DOHH2 (cell line): ENCODE data around the gene DHX30.

Source experiments
- H3F3A ChIP-seq: fragments of 200-600 bp; sonication (generic), shearing (Covaris generic); 2 replicates; pipeline ENCODE4 v1.6.0; 2016; ENCODE audit warnings: antibody characterized with exemption, mild to moderate bottlenecking; ENCODE audit not compliant: control insufficient read depth, insufficient read depth
- H3K27ac ChIP-seq: fragments of 200-600 bp; sonication (generic); 2 replicates; pipeline ENCODE4 v1.5.1; 2014; ENCODE audit warnings: low read depth, mild to moderate bottlenecking, low read length, moderate library complexity
- H3K27me3 ChIP-seq: fragments of 200-600 bp; sonication (generic); 2 replicates; pipeline ENCODE4 v1.6.1; 2014; ENCODE audit warnings: mild to moderate bottlenecking, low read length, mixed read lengths; ENCODE audit not compliant: control insufficient read depth
- H3K36me3 ChIP-seq: fragments of 200-600 bp; sonication (generic); 2 replicates; pipeline ENCODE4 v1.6.1; 2014; ENCODE audit warnings: mild to moderate bottlenecking, low read length, moderate library complexity, mixed read lengths; ENCODE audit not compliant: control insufficient read depth
- H3K4me1 ChIP-seq: fragments of 200-600 bp; sonication (generic); 2 replicates; pipeline ENCODE4 v1.6.1; 2014; ENCODE audit warnings: mild to moderate bottlenecking, low read length, mixed read lengths; ENCODE audit not compliant: control insufficient read depth
- H3K4me2 ChIP-seq: fragments of 200-600 bp; sonication (generic); 2 replicates; pipeline ENCODE4 v1.6.0; 2014; ENCODE audit warnings: mild to moderate bottlenecking, low read length, moderate library complexity
- H3K4me3 ChIP-seq: fragments of 200-600 bp; sonication (generic); 2 replicates; pipeline ENCODE4 v1.5.1; 2014; ENCODE audit warnings: mild to moderate bottlenecking, low read length, mixed read lengths
- H3K79me2 ChIP-seq: fragments of 200-600 bp; sonication (generic); 2 replicates; pipeline ENCODE4 v1.6.1; 2014; ENCODE audit warnings: mild to moderate bottlenecking, low read length, mixed read lengths; ENCODE audit not compliant: control insufficient read depth
- H3K9me2 ChIP-seq: fragments of 200-600 bp; sonication (generic); replicated peaks from 2 replicates; pipeline ENCODE4 v1.6.1; 2014; ENCODE audit warnings: mild to moderate bottlenecking, low read length, mixed read lengths; ENCODE audit not compliant: control insufficient read depth
- H3K9me3 ChIP-seq: fragments of 200-600 bp; sonication (generic); 2 replicates; pipeline ENCODE4 v1.6.1; 2014; ENCODE audit warnings: antibody characterized with exemption, low read length, mixed read lengths; ENCODE audit not compliant: control insufficient read depth, insufficient read depth
- H4K20me1 ChIP-seq: fragments of 200-600 bp; sonication (generic); 2 replicates; pipeline ENCODE4 v1.6.0; 2014; ENCODE audit warnings: low read depth, mild to moderate bottlenecking, antibody characterized with exemption, low read length, moderate library complexity; ENCODE audit not compliant: control insufficient read depth, insufficient read depth
- EZH2phosphoT487 ChIP-seq: fragments of 200-600 bp; sonication (generic); IDR thresholded peaks from 2 replicates; pipeline ENCODE4 v1.6.1; 2017; ENCODE audit warnings: borderline replicate concordance, mild to moderate bottlenecking, antibody characterized with exemption, low read length, moderate library complexity, mixed read lengths
- TF ChIP-seq, protein P1 (sequence below): fragments of 200-600 bp; sonication (generic); IDR thresholded peaks from one replicate; pipeline ENCODE4 v1.5.1; 2014; ENCODE audit warnings: antibody characterized with exemption, mild to moderate bottlenecking, low read depth, low read length; ENCODE audit not compliant: poor library complexity, severe bottlenecking

DHX30 gene

GRCh38 chr3:47855461-47856383 lies 52.8 kb downstream of the DHX30 start:
- Histone ChIP-seq H3K36me3 (peaks cover 18% of the 10 kb centered on the region), H3F3A (peaks cover 5% of the 10 kb centered on the region; the same call in 1 of the 2 replicates), H3K9me2 (no peaks in the 10 kb centered on the region), H3K4me2 (no peak overlapping the region), H3K27me3 (no peaks in the 10 kb centered on the region), H3K27ac (no peak overlapping the region), H3K79me2 (no peaks in the 10 kb centered on the region), H4K20me1 (0 out of 2 replicates have a peak, but pooled peaks cover 6% of the 10 kb centered on the region), H3K9me3 (no peaks in the 10 kb centered on the region), H3K4me1 (no peaks in the 10 kb centered on the region), H3K4me3 (no peak overlapping the region)
- TF ChIP-seq EZH2phosphoT487 = no peak
- TF ChIP-seq, protein P1, sequence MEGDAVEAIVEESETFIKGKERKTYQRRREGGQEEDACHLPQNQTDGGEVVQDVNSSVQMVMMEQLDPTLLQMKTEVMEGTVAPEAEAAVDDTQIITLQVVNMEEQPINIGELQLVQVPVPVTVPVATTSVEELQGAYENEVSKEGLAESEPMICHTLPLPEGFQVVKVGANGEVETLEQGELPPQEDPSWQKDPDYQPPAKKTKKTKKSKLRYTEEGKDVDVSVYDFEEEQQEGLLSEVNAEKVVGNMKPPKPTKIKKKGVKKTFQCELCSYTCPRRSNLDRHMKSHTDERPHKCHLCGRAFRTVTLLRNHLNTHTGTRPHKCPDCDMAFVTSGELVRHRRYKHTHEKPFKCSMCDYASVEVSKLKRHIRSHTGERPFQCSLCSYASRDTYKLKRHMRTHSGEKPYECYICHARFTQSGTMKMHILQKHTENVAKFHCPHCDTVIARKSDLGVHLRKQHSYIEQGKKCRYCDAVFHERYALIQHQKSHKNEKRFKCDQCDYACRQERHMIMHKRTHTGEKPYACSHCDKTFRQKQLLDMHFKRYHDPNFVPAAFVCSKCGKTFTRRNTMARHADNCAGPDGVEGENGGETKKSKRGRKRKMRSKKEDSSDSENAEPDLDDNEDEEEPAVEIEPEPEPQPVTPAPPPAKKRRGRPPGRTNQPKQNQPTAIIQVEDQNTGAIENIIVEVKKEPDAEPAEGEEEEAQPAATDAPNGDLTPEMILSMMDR = no peak

GRCh38 chr3:47856669-47857068 lies 53.7 kb downstream of the DHX30 start:
- H3K36me3 ChIP-seq = peaks cover 9% of the 10 kb centered on the region
- H4K20me1 ChIP-seq = 0 out of 2 replicates have a peak, but pooled peaks cover 6% of the 10 kb centered on the region
- no peak for TF ChIP-seq EZH2phosphoT487
- TF ChIP-seq, protein P1 = no peak

GRCh38 chr3:47857151-47857550 lies 54.2 kb downstream of the DHX30 start:
- no peaks in the 10 kb centered on the region for H3K9me3 ChIP-seq
- TF ChIP-seq, protein P1 = no peak
- TF ChIP-seq EZH2phosphoT487 = no peak
- no peaks in the 10 kb centered on the region for H3F3A ChIP-seq

More at GRCh38 chr3:47856669-47857068, 53.7 kb downstream of the DHX30 start:
- no peak overlapping the region for H3K4me3 ChIP-seq
- no peaks in the 10 kb centered on the region for H3K27me3 ChIP-seq
- H3K4me2 ChIP-seq = no peak overlapping the region
- no peak overlapping the region for H3K27ac ChIP-seq
- H3K79me2 ChIP-seq = no peaks in the 10 kb centered on the region
- 0 out of 2 replicates have a peak, but pooled peaks cover under 1% of the 10 kb centered on the region for H3F3A ChIP-seq
- H3K9me2 ChIP-seq = no peaks in the 10 kb centered on the region
- H3K9me3 ChIP-seq = no peaks in the 10 kb centered on the region
- H3K4me1 ChIP-seq = no peaks in the 10 kb centered on the region

More at GRCh38 chr3:47857151-47857550, 54.2 kb downstream of the DHX30 start:
- no peaks in the 10 kb centered on the region for H3K4me1 ChIP-seq
- no peak overlapping the region for H3K27ac ChIP-seq
- H3K27me3 ChIP-seq = no peaks in the 10 kb centered on the region
- H3K4me3 ChIP-seq = no peak overlapping the region
- peaks cover 4% of the 10 kb centered on the region; the same call in 1 of the 2 replicates for H3K36me3 ChIP-seq
- no peak overlapping the region for H3K4me2 ChIP-seq
- H3K9me2 ChIP-seq = no peaks in the 10 kb centered on the region
- H3K79me2 ChIP-seq = no peaks in the 10 kb centered on the region
- H4K20me1 ChIP-seq = 0 out of 2 replicates have a peak, but pooled peaks cover 6% of the 10 kb centered on the region
